ENCODE data around the gene EIF4EBP2. TPM values are rescaled to one million over a fixed set of nuclear protein-coding genes. Genes with fewer than 3 reads are reported as not detected.

Gene EIF4EBP2
- total and polyA plus RNA-seq, 2 experiments from 2014 or later: 43.1 to 77.1 TPM

DNA sequence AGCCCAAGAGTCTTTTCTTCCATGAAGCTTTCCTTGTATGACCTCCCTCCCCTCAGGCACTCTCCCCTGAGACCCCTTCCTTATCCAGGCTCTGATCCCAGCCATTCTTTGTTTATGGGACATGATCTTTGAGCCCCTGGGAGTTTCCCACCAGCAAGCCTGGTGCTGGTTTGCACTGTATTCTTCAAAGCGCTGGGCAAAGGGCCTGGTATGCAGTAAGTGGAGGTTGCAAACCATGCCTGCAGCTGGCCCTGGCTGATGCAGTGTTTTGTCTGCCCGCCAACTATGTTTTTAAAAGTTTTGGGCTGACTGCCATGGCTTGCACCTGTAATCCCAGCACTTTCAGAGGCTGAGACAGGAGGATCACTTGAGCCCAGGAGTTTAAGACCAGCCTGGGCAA, 44.3 kb downstream of the EIF4EBP2 start:
- H4K20me1 ChIP-seq (ENCODE audit: insufficient read depth, poor library complexity, severe bottlenecking): no peaks in the 10 kb centered on the region
- TF ChIP-seq, protein P1, sequence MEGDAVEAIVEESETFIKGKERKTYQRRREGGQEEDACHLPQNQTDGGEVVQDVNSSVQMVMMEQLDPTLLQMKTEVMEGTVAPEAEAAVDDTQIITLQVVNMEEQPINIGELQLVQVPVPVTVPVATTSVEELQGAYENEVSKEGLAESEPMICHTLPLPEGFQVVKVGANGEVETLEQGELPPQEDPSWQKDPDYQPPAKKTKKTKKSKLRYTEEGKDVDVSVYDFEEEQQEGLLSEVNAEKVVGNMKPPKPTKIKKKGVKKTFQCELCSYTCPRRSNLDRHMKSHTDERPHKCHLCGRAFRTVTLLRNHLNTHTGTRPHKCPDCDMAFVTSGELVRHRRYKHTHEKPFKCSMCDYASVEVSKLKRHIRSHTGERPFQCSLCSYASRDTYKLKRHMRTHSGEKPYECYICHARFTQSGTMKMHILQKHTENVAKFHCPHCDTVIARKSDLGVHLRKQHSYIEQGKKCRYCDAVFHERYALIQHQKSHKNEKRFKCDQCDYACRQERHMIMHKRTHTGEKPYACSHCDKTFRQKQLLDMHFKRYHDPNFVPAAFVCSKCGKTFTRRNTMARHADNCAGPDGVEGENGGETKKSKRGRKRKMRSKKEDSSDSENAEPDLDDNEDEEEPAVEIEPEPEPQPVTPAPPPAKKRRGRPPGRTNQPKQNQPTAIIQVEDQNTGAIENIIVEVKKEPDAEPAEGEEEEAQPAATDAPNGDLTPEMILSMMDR (IDR thresholded peaks at IDR 0.05; ENCODE audit: poor library complexity): no peak
- TF ChIP-seq EZH2phosphoT487 (IDR thresholded peaks at IDR 0.05; ENCODE audit: low read depth, severe bottlenecking, unreplicated experiment): no peak
- 72% methylated on average over 2 of the region's 2 CpGs for WGBS (ENCODE audit: low lambda C conversion rate, missing lambda C conversion rate)
- H3K4me2 ChIP-seq: no peak overlapping the region
- no peak for DNase-seq (ENCODE audit: low spot score)
- no peak overlapping the region for H3K27ac ChIP-seq
- H3K9me2 ChIP-seq (replicated peaks; ENCODE audit: insufficient read depth): no peaks in the 10 kb centered on the region
- no peaks in the 10 kb centered on the region for H3K79me2 ChIP-seq
- no peak overlapping the region for H3K4me3 ChIP-seq
- no peaks in the 10 kb centered on the region for H3K9me3 ChIP-seq (ENCODE audit: low read depth)
- H3K36me3 ChIP-seq (replicated peaks; ENCODE audit: insufficient read depth, low read depth): no peaks in the 10 kb centered on the region
- H2AFZ ChIP-seq: no peak overlapping the region
- H3K4me1 ChIP-seq (ENCODE audit: insufficient read depth): peaks cover 12% of the 10 kb centered on the region
- H3K27me3 ChIP-seq: no peaks in the 10 kb centered on the region

- Histone ChIP-seq H3K4me1 (ENCODE audit: insufficient read depth) (peaks cover 13% of the 10 kb centered on the region), H4K20me1 (ENCODE audit: insufficient read depth, poor library complexity, severe bottlenecking) (no peaks in the 10 kb centered on the region), H3K27ac (no peak overlapping the region), H3K9me3 (ENCODE audit: low read depth) (no peaks in the 10 kb centered on the region), H3K79me2 (no peaks in the 10 kb centered on the region), H2AFZ (no peak overlapping the region), H3K27me3 (peaks cover 40% of the 10 kb centered on the region), H3K36me3 (replicated peaks; ENCODE audit: insufficient read depth, low read depth) (no peaks in the 10 kb centered on the region), H3K4me3 (no peak overlapping the region), H3K4me2 (no peak overlapping the region), H3K9me2 (replicated peaks; ENCODE audit: insufficient read depth) (no peaks in the 10 kb centered on the region)
- 40% methylated on average over 6 of the region's 6 CpGs for WGBS (ENCODE audit: low lambda C conversion rate, missing lambda C conversion rate)
- DNase-seq (ENCODE audit: low spot score): no peak
- TF ChIP-seq EZH2phosphoT487 (IDR thresholded peaks at IDR 0.05; ENCODE audit: low read depth, severe bottlenecking, unreplicated experiment): no peak
- TF ChIP-seq, protein P1 (IDR thresholded peaks at IDR 0.05; ENCODE audit: poor library complexity): no peak
- TF ChIP-seq EZH2 (IDR thresholded peaks at IDR 0.05; ENCODE audit: borderline replicate concordance): no peak
These were observed 51.3 kb downstream of the EIF4EBP2 start for GRCh38 chr10:70455213-70455630.

DNA sequence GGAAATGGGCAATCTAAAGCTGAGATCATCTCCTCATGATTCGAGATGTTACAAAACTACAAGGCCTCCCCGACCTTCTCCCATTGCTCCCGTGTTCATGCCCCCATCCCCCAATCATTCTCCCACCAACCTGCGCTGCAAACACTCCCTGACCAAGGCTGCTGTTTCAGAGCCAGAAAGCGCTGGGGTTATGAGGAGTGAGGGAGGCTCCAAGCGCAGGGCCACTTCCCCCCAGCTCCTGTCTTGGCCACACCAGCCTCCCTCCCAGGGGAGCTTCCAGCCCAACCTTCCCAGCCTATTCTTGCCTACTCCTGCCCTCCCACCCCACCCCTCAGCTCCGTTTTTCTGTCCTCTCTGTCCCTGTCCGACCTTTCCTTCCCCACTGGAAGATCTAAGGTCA, 52.2 kb downstream of the EIF4EBP2 start:
- DNase-seq (ENCODE audit: low spot score): no peak
- H4K20me1 ChIP-seq (ENCODE audit: insufficient read depth, poor library complexity, severe bottlenecking): no peaks in the 10 kb centered on the region
- H3K27me3 ChIP-seq: peaks cover 40% of the 10 kb centered on the region
- no peaks in the 10 kb centered on the region for H3K79me2 ChIP-seq
- H3K4me2 ChIP-seq: no peak overlapping the region
- H3K27ac ChIP-seq: no peak overlapping the region
- no peak overlapping the region for H3K4me3 ChIP-seq
- 46% methylated on average over 8 of the region's 8 CpGs for WGBS (ENCODE audit: low lambda C conversion rate, missing lambda C conversion rate)
- no peaks in the 10 kb centered on the region for H3K36me3 ChIP-seq (replicated peaks; ENCODE audit: insufficient read depth, low read depth)
- no peaks in the 10 kb centered on the region for H3K9me2 ChIP-seq (replicated peaks; ENCODE audit: insufficient read depth)
- no peak overlapping the region for H2AFZ ChIP-seq
- H3K9me3 ChIP-seq (ENCODE audit: low read depth): no peaks in the 10 kb centered on the region
- no peak for TF ChIP-seq EZH2 (IDR thresholded peaks at IDR 0.05; ENCODE audit: borderline replicate concordance)
- TF ChIP-seq EZH2phosphoT487 (IDR thresholded peaks at IDR 0.05; ENCODE audit: low read depth, severe bottlenecking, unreplicated experiment): no peak
- TF ChIP-seq, protein P1 (IDR thresholded peaks at IDR 0.05; ENCODE audit: poor library complexity): no peak
- peaks cover 13% of the 10 kb centered on the region for H3K4me1 ChIP-seq (ENCODE audit: insufficient read depth)
